ENCODE measurements around the gene MLLT6. TPM values are rescaled to one million over a fixed set of nuclear protein-coding genes. Genes with fewer than 3 reads are reported as not detected.

Gene MLLT6
- polyA plus RNA-seq, 3 donors from 2014 or later, result 3.8 to 24.5 (median 7.4) TPM

DNA sequence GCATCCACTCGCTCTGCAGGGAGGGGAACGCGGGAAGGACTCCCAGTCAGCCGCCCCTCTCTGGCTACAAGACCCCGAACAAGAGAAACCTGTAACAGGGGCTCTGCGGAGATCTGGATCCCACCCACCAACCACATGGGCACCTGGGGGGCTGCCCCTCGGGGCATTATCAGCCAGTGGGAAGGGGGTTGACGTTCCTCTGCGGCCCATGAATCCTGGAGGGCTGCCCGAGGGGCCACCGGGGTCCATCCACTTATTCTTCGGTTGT, 44.9 kb downstream of the MLLT6 start:
- Mint-ChIP-seq H3K4me1 (peaks cover 56 to 61% of the 10 kb centered on the region in 2 donors), H3K36me3 (peaks cover 0 to 7% (median 3%) of the 10 kb centered on the region in 3 donors), H3K9me3 (peaks cover 0 to 3% (median 0%) of the 10 kb centered on the region in 6 donors), H3K4me3 (peak overlapping the region; percentile 19 to 99 (median 77)), H3K27ac (no peak overlapping the region), H3K27me3 (ENCODE audit: low read depth in 3 of 3) (peaks cover 39 to 52% (median 45%) of the 10 kb centered on the region in 3 donors)
- no peak for DNase-seq

DNA sequence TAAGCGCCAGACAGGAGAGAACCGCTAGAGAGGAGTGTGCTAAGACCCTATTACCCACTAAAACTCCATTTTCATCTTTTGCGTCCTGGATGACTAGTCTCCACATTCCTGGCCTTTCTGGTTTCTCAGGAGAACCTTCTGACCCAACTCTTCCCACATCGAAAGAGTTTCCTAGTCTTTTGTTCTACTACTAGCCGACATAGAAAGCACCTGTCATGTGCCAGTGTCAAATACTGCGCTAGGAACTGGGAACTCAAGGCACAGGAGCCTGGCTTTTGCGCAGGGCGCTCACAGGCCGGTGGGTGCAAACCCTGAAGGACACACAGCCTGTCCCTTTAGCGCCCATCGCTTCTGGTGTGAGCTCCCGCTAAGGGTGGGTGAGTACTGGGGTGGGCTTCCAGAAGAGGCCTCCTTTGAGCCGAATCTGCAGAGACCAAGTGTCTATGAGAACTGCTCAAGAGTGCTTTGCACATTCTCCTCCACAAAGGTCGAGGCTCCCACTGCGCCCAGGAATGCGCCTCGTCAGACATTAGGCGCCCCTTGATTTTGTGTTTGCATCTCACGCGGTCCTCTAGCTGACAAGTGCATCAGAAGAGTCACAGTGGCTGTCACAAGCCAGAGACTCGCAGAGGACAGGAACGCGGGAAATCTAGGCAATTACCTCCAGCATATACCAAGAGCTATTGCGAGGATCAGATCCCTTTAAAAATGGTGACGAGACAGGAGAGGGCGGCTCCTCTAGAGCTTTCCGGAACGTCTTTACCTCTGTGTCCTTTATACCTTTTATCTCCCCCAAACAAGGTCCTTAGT, 45.4 kb downstream of the MLLT6 start:
- H3K27me3 Mint-ChIP-seq (ENCODE audit: low read depth in 3 of 3), result peaks cover 39 to 47% (median 44%) of the 10 kb centered on the region in 3 donors
- peaks cover 56 to 61% of the 10 kb centered on the region in 2 donors for H3K4me1 Mint-ChIP-seq
- DNase-seq, result no peak
- peak overlapping the region in 2 of 6 donors; percentile 89 to 99 for H3K27ac Mint-ChIP-seq
- peak overlapping the region; percentile 97 to 100 (median 98) for H3K4me3 Mint-ChIP-seq
- H3K36me3 Mint-ChIP-seq, result peaks cover 0 to 7% (median 3%) of the 10 kb centered on the region in 3 donors
- H3K9me3 Mint-ChIP-seq, result peaks cover 0 to 3% (median 0%) of the 10 kb centered on the region in 6 donors

DNA sequence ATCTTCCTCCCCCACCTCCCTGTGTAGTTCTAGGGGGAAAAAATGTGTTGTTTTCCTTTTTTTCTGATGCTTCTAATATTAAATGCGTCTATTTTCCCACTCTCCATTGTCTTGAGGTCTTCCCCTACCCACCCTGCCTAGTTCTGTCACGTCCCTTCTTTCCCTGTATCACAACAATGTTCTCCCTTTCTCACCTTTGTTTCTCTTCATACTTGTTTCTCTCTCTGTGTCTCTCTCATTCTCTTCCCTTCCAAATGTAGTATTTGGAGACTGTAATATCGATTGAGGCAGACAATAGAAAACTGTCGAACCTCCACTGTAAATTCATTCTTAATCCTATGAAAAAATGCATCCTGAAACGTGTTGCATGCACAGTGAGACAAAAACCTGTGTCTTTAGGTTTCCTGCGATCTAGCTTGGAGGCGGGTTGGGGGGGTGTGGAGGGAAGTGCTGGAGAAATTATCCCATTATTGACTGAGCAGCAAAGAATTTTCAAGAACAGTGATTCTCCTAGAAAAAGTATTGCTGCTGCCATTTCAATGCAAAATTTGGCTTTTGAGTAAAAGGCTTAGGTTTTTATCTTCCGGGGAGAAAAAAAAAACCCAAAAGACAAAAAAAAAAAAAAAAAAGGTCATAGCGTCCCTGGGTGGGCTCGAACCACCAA, 46.2 kb downstream of the MLLT6 start:
- peaks cover 61 to 65% of the 10 kb centered on the region in 2 donors for H3K4me1 Mint-ChIP-seq
- peaks cover 0 to 3% (median 0%) of the 10 kb centered on the region in 6 donors for H3K9me3 Mint-ChIP-seq
- no peak for DNase-seq
- peak overlapping the region in 5 of 6 donors; percentile 89 to 99 (median 97) for H3K27ac Mint-ChIP-seq
- H3K4me3 Mint-ChIP-seq, result peak overlapping the region; percentile 97 to 100 (median 98)
- peaks cover 34 to 42% (median 42%) of the 10 kb centered on the region in 3 donors for H3K27me3 Mint-ChIP-seq (ENCODE audit: low read depth in 3 of 3)
- peaks cover 4 to 14% (median 7%) of the 10 kb centered on the region in 3 donors for H3K36me3 Mint-ChIP-seq

DNA sequence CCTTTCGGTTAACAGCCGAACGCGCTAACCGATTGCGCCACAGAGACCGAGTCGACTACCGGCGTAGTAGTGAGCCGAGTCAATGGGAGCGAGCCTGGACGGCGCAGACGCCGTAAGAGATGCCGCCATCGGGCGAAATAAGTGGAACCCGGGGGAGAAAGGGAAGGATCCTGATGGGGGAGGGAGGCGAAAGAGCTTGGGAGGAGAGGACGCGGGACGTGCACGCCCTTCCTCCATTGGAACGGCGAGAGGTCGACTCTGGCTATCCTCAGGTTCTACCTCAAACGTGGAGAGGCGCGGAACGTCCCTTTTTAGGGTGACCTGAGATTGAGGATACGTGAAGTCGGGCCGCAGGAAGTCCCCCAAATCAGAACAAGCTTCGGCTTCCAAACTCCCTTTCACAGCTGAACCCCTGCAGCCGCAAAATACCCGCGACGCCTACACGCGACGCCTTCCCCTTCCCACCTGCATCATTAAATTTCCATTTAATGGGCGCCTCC, 46.8 kb downstream of the MLLT6 start:
- DNase-seq, result peak; percentile 81 to 87 (median 85)
- Mint-ChIP-seq H3K4me1 (peaks cover 55 to 59% of the 10 kb centered on the region in 2 donors), H3K27me3 (ENCODE audit: low read depth in 3 of 3) (peaks cover 28 to 39% (median 36%) of the 10 kb centered on the region in 3 donors), H3K9me3 (peaks cover 0 to 3% (median 0%) of the 10 kb centered on the region in 6 donors), H3K27ac (peak overlapping the region; percentile 89 to 99 (median 97)), H3K36me3 (peaks cover 4 to 15% (median 7%) of the 10 kb centered on the region in 3 donors), H3K4me3 (peak overlapping the region; percentile 97 to 100 (median 98))

DNA sequence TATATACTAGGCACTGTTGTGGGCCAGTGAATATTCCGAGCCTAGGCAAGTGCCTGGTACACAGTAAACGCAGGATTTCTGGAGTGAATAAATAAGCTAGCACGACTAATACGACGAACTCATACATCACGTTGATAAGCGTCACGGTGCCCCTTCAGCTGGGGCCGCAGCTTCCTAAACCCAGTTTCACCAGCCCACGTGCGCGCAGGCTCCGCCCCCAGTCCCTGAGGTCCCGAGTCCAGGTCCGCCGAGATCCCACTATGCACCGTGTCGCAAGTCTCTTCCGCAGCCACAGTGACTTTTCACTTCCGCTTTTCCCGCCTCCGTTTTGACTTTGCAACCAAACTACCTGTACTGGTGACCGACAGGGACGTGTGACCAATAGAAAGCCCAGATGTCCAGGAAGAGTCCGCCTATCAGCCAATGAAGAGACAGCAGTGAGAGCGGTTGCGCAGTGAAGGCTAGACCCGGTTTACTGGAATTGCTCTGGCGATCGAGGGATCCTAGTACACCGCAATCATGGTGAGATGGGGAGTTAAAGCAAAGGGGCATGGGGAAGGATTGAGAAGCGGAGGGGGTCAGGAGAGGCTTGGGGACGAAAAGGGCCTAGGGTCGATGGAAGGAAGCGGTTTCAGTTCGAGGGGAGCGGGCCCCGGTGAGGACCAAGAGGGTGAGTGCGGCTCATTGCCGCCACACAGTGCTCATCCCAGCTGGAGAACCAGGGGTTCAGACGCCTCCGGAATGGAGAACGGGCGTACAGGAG, 47.4 kb downstream of the MLLT6 start, which contains the start of gene PSMB3:
Gene PSMB3, plus strand, starts transcription at position 434 of the 763 bp plus-strand sequence. Its CDS starts 86 bp downstream, at position 520.
- Mint-ChIP-seq H3K9me3 (peaks cover 0 to 3% (median 0%) of the 10 kb centered on the region in 6 donors), H3K27ac (peak within 1 kb of the TSS; percentile 89 to 99 (median 97)), H3K4me3 (peak within 1 kb of the TSS; percentile 97 to 100 (median 98)), H3K4me1 (peaks cover 55 to 58% of the 10 kb centered on the region in 2 donors), H3K27me3 (ENCODE audit: low read depth in 3 of 3) (peaks cover 28 to 39% (median 36%) of the 10 kb centered on the region in 3 donors), H3K36me3 (peaks cover 4 to 15% (median 7%) of the 10 kb centered on the region in 3 donors)
- DNase-seq, result peak; percentile 94 to 96 (median 95)

DNA sequence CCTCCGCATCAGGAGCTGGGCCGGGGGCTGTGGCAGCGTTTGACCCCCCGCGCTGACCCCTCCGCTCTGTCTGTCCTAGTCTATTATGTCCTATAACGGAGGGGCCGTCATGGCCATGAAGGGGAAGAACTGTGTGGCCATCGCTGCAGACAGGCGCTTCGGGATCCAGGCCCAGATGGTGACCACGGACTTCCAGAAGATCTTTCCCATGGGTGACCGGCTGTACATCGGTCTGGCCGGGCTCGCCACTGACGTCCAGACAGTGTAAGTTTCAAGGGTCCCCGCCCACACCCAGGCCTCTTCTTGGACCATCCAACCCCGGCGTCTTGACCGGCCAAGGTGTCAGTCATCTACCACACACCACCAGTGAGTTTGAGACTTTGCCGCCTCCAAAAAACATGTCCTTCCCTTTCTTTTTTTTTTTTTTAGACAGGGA, 48.0 kb downstream of the MLLT6 start:
- Mint-ChIP-seq H3K36me3 (peaks cover 4 to 15% (median 7%) of the 10 kb centered on the region in 3 donors), H3K4me3 (peak overlapping the region; percentile 97 to 100 (median 98)), H3K4me1 (peaks cover 55 to 56% of the 10 kb centered on the region in 2 donors), H3K9me3 (peaks cover 0 to 3% (median 0%) of the 10 kb centered on the region in 6 donors), H3K27me3 (ENCODE audit: low read depth in 3 of 3) (peaks cover 28 to 37% (median 34%) of the 10 kb centered on the region in 3 donors), H3K27ac (peak overlapping the region; percentile 70 to 98 (median 82))
- no peak for DNase-seq

DNA sequence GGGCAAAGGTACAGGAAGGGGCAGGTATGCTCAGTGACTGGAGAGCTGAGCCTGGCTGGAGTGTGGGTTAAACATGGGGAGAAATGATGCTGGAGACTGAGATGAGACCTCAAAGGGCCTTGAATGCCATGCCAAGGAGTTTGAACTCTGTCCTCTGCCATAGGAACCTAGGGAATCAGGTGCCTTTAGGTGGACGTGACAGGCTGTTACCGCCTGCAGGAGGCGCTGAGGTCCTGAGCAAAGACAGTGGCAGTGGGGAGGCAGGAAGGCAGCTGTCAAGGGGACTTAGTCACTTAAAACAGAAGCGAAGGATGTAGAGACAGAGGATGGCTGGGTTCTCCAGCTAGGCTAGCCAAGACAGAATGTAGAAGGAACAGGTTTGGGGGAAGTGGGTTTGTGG, 56.5 kb downstream of the MLLT6 start:
- H3K4me1 Mint-ChIP-seq, result peaks cover 3 to 12% of the 10 kb centered on the region in 2 donors
- peaks cover 4 to 48% (median 22%) of the 10 kb centered on the region in 3 donors for H3K36me3 Mint-ChIP-seq
- no peaks in the 10 kb centered on the region for H3K27me3 Mint-ChIP-seq (ENCODE audit: low read depth in 3 of 3)
- peak overlapping the region in 4 of 6 donors; percentile 17 to 79 (median 40) for H3K27ac Mint-ChIP-seq
- DNase-seq, result peak in 1 of 3 donors; percentile 16
- no peak overlapping the region for H3K4me3 Mint-ChIP-seq
- H3K9me3 Mint-ChIP-seq, result no peaks in the 10 kb centered on the region

DNA sequence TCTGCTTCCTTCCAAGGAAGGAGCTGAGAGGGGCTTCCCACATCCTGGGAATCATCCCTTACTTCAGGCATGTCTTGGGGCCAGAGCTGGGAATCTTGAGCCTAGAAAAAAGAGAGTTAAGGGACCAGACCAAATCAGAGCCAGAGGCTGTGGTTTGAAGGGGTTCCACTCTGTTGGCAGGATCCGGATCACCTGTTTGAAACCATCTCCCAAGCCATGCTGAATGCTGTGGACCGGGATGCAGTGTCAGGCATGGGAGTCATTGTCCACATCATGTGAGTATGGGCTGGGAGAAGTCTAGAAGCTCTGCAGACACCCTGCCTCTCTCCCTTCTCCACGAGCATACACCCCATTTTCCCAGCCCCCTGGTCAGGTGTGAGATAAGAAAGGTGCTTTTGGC, 57.2 kb downstream of the MLLT6 start:
- H3K4me1 Mint-ChIP-seq, result peaks cover 3 to 12% of the 10 kb centered on the region in 2 donors

DNA sequence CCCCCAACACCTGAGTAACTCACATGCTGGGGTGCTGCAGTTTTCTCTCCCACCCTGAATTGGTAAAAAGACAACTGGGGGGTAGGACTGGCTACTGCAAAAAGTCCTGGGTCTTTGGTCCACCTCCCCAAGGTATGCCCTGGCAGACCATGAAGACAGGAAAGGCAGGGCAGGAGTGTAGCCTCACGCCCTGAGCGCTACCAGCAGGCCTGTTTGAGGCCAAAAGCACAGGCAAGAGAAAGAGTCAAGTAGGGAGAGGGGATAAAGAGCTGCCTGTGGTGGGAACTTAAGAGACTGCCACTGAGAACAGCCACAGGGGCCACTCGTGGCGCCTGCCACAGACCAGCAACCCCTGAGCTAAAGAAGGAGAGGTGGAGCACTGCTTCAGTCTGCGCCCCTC, 61.3 kb downstream of the MLLT6 start:
- Mint-ChIP-seq H3K4me1 (peaks cover under 1 to 9% of the 10 kb centered on the region in 2 donors), H3K27me3 (ENCODE audit: low read depth in 3 of 3) (no peaks in the 10 kb centered on the region), H3K27ac (peak overlapping the region in 3 of 6 donors; percentile 36 to 62 (median 46)), H3K4me3 (no peak overlapping the region), H3K36me3 (peaks cover 9 to 56% (median 19%) of the 10 kb centered on the region in 3 donors), H3K9me3 (no peaks in the 10 kb centered on the region)
- no peak for DNase-seq

More for the DNA sequence above, 57.2 kb downstream of the MLLT6 start:
- Mint-ChIP-seq H3K27me3 (ENCODE audit: low read depth in 3 of 3) (no peaks in the 10 kb centered on the region), H3K36me3 (peaks cover 4 to 54% (median 22%) of the 10 kb centered on the region in 3 donors), H3K4me3 (no peak overlapping the region), H3K9me3 (no peaks in the 10 kb centered on the region), H3K27ac (peak overlapping the region in 3 of 6 donors; percentile 50 to 79 (median 56))
- DNase-seq, result no peak

DNA sequence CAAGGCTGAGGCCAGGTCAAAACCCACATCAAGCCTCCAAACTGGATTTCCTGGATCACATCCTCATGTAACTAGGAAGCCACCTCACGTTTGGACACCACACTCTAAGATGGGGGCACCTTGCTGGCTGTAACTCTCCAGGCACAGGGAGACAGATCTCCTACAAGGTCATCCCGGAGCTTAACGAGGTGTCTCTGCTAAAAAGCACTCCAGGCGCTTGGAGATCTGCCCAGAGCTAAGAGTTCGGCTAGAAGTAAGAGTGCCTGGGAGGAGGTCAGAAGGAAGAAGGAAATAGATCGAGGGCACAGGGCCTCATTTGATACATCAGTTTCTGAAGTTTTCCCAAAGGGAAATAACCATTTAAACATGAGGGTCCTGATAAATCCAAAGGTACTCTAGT, 63.3 kb downstream of the MLLT6 start:
- peaks cover 13 to 49% (median 15%) of the 10 kb centered on the region in 3 donors for H3K36me3 Mint-ChIP-seq
- no peak overlapping the region for H3K4me3 Mint-ChIP-seq
- no peak overlapping the region for H3K27ac Mint-ChIP-seq
- no peaks in the 10 kb centered on the region for H3K9me3 Mint-ChIP-seq
- no peaks in the 10 kb centered on the region for H3K27me3 Mint-ChIP-seq (ENCODE audit: low read depth in 3 of 3)
- DNase-seq, result no peak
- peaks cover 0 to 4% of the 10 kb centered on the region in 2 donors for H3K4me1 Mint-ChIP-seq

DNA sequence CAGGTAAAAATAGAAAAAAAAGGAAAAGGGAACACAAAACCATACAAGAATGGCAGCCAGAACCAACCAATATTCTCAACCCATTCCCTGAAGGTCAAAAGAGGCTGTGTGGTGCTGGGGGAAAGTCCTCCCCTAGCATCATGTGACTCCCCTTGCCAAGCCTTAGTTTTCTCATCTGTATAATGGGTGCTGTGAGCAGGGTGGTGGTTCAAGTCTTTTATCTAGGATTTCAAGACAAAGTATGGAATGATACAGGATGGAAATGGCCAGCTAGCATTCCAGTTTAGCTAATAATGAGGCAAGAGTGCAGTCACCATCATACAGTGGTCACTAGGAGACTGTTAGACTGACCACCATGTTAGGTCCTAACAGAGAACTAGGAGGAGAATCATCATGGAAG, 68.2 kb downstream of the MLLT6 start:
- no peak for DNase-seq
- peaks cover 14 to 48% (median 17%) of the 10 kb centered on the region in 3 donors for H3K36me3 Mint-ChIP-seq
- no peaks in the 10 kb centered on the region for H3K27me3 Mint-ChIP-seq (ENCODE audit: low read depth in 3 of 3)
- no peaks in the 10 kb centered on the region for H3K4me1 Mint-ChIP-seq
- H3K27ac Mint-ChIP-seq, result peak overlapping the region in 2 of 6 donors; percentile 14 to 49
- no peaks in the 10 kb centered on the region for H3K9me3 Mint-ChIP-seq
- H3K4me3 Mint-ChIP-seq, result no peak overlapping the region

DNA sequence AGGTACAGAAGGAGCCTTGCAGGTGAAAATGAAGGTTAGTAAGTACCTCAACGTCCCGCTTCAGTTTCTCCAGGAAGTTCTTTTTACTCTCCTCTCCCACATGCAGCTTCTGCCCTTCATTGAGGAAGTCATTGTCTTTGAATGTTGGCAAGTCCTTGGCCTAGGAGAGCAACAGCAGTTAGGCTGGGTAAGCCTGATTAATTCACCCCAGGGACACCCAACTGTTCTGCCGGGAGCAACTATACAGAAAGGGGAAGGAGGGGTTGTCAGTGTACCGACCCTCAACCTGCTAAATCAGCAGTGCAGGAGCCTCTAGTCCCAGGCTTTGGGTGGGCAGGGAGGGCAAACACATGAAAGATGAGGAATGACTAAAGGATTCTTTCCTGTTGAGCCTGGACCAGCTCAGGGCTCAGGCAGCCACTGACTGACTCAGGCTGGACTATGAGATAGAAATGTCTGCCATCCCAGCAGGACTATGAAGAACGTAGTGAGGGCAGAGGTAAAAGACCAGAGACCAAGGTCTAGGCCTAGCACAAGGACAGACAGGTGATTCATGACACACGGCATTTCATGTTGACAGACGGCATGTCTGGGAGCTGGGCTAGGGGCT, 72.7 kb downstream of the MLLT6 start:
- Mint-ChIP-seq H3K27ac (no peak overlapping the region), H3K36me3 (peaks cover 11 to 55% (median 27%) of the 10 kb centered on the region in 3 donors), H3K27me3 (ENCODE audit: low read depth in 3 of 3) (peaks cover 0 to 1% (median 0%) of the 10 kb centered on the region in 3 donors), H3K9me3 (no peaks in the 10 kb centered on the region), H3K4me1 (no peaks in the 10 kb centered on the region), H3K4me3 (no peak overlapping the region)
- no peak for DNase-seq

Data from immature natural killer cell (primary cell).